EL (cell line): ENCODE data around the gene JAKMIP1.
A peak's percentile ranks its signal among the peaks of the same experiment; 100 is the strongest.
"Not testable (repeated sequence)": the region's sequence is repeated elsewhere in the genome, so short reads cannot be mapped to it uniquely, and the experiment has no call there.

Source experiments
- DNase-seq: peaks from one replicate; pipeline ENCODE4 v3.0.0-alpha.2; 2016

JAKMIP1 gene

GRCh38 chr4:6228158-6229067 lies 28.1 kb upstream of the JAKMIP1 start:
- no peak for DNase-seq

GRCh38 chr4:6227412-6228157 lies 27.2 kb upstream of the JAKMIP1 start:
- no peak for DNase-seq

- no peak for DNase-seq
Measured at GRCh38 chr4:6226506-6226905, 26.2 kb upstream of the JAKMIP1 start.

GRCh38 chr4:6225469-6225868 lies 25.1 kb upstream of the JAKMIP1 start:
- peak; percentile 14 for DNase-seq

- DNase-seq, result no peak
Measured at GRCh38 chr4:6224735-6225134, 24.4 kb upstream of the JAKMIP1 start.

- no peak for DNase-seq
Measured at GRCh38 chr4:6222761-6223292, 22.5 kb upstream of the JAKMIP1 start.

GRCh38 chr4:6221851-6222760 lies 21.8 kb upstream of the JAKMIP1 start:
- no peak for DNase-seq

GRCh38 chr4:6221301-6221850 lies 21.0 kb upstream of the JAKMIP1 start:
- no peak for DNase-seq

GRCh38 chr4:6217716-6218381 lies 17.5 kb upstream of the JAKMIP1 start:
- DNase-seq, result no peak

- DNase-seq, result no peak
Measured at GRCh38 chr4:6216588-6216987, 16.2 kb upstream of the JAKMIP1 start.

- DNase-seq, result no peak
Measured at GRCh38 chr4:6209921-6210320, 9.6 kb upstream of the JAKMIP1 start.

GRCh38 chr4:6209291-6209690 lies 8.9 kb upstream of the JAKMIP1 start:
- DNase-seq, result not testable (repeated sequence)

- DNase-seq, result no peak
Measured at GRCh38 chr4:6208416-6208815, 8.1 kb upstream of the JAKMIP1 start.

GRCh38 chr4:6207602-6208001 lies 7.3 kb upstream of the JAKMIP1 start:
- no peak for DNase-seq

GRCh38 chr4:6206771-6207290 lies 6.5 kb upstream of the JAKMIP1 start:
- DNase-seq, result no peak

- DNase-seq, result no peak
Measured at GRCh38 chr4:6205973-6206372, 5.6 kb upstream of the JAKMIP1 start.

GRCh38 chr4:6205567-6205931 lies 5.2 kb upstream of the JAKMIP1 start:
- no peak for DNase-seq

GRCh38 chr4:6204871-6205566 lies 4.7 kb upstream of the JAKMIP1 start:
- DNase-seq, result no peak

- no peak for DNase-seq
Measured at GRCh38 chr4:6204098-6204497, 3.7 kb upstream of the JAKMIP1 start.

GRCh38 chr4:6201580-6202091 lies 1.3 kb upstream of the JAKMIP1 start:
- DNase-seq, result no peak

GRCh38 chr4:6200922-6201362 lies 593 bp upstream of the JAKMIP1 start:
- DNase-seq, result no peak
